HEK293 (cell line): ENCODE data around the gene SLC8A2.

Source experiments
- CTCF ChIA-PET: fragments of 350-600 bp; formaldehyde crosslinking; extraction: SDS; loops from one replicate; lab custom pipeline; 2021; ENCODE audit warnings: antibody characterized with exemption; lab: Yijun Ruan, JAX
- POLR2A ChIA-PET: fragments of 300-600 bp; formaldehyde crosslinking; extraction: SDS; loops from one replicate; lab custom pipeline; 2020; ENCODE audit warnings: antibody characterized with exemption, inconsistent platforms; lab: Yijun Ruan, JAX
- H3K27ac ChIP-seq: fragments of 200-500 bp; sonication (Bioruptor generic); 2 replicates; pipeline ENCODE4 v1.5.1; 2014; ENCODE audit warnings: low read depth, low read length, control low read depth, inconsistent platforms; ENCODE audit errors: extremely low read depth
- H3K36me3 ChIP-seq, 2 experiments: fragments of 200-500 bp in 1 of 2; sonication (Bioruptor generic) in 1 of 2; 1 replicate in 1 of 2; 2 replicates in 1 of 2; pipeline ENCODE4 v1.5.1; 2014 to 2017; ENCODE audit warnings: inconsistent platforms in 2 of 2, low read length in 2 of 2; ENCODE audit not compliant: control insufficient read depth in 2 of 2, insufficient read depth in 1 of 2
- H3K4me1 ChIP-seq: fragments of 200-500 bp; sonication (Bioruptor generic); 2 replicates; pipeline ENCODE4 v1.5.1; 2014; ENCODE audit warnings: mild to moderate bottlenecking, low read length, inconsistent platforms; ENCODE audit not compliant: control insufficient read depth, insufficient read depth
- H3K4me3 ChIP-seq: 2 replicates; pipeline ENCODE4 v1.5.1; 2011; ENCODE audit warnings: low read depth, mild to moderate bottlenecking, control low read depth, low read length, moderate library complexity
- H3K9me3 ChIP-seq: fragments of 200-500 bp; sonication (Bioruptor generic); 2 replicates; pipeline ENCODE4 v1.5.1; 2014; ENCODE audit warnings: low read depth, low read length, inconsistent platforms; ENCODE audit not compliant: control insufficient read depth, insufficient read depth
- ATF2 ChIP-seq: fragments of 450-650 bp; formaldehyde crosslinking; IDR thresholded peaks from 2 replicates; pipeline ENCODE4 v1.5.1; 2016; ENCODE audit warnings: missing biosample characterization, missing genetic modification characterization, low read depth
- FEZF1 ChIP-seq: fragments of 450-650 bp; formaldehyde crosslinking; IDR thresholded peaks from 2 replicates; pipeline ENCODE4 v1.5.1; 2016; ENCODE audit warnings: missing biosample characterization, missing genetic modification characterization
- GLIS2 ChIP-seq: fragments of 450-650 bp; formaldehyde crosslinking; IDR thresholded peaks from 2 replicates; pipeline ENCODE4 v1.5.1; 2016; ENCODE audit warnings: missing biosample characterization, missing genetic modification characterization
- KLF17 ChIP-seq: fragments of 450-650 bp; formaldehyde crosslinking; IDR thresholded peaks from 2 replicates; pipeline ENCODE4 v1.5.1; 2016; ENCODE audit warnings: missing biosample characterization, missing genetic modification characterization
- KLF8 ChIP-seq: fragments of 450-650 bp; formaldehyde crosslinking; IDR thresholded peaks from 2 replicates; pipeline ENCODE4 v1.5.1; 2016; ENCODE audit warnings: missing biosample characterization, missing genetic modification characterization
- OSR2 ChIP-seq: fragments of 450-650 bp; formaldehyde crosslinking; IDR thresholded peaks from 2 replicates; pipeline ENCODE4 v1.5.1; 2016; ENCODE audit warnings: missing biosample characterization, missing genetic modification characterization
- PRDM1 ChIP-seq: fragments of 450-650 bp; formaldehyde crosslinking; IDR thresholded peaks from 2 replicates; pipeline ENCODE4; 2016; ENCODE audit warnings: missing biosample characterization, missing genetic modification characterization
- SCRT2 ChIP-seq: fragments of 450-650 bp; formaldehyde crosslinking; IDR thresholded peaks from 2 replicates; pipeline ENCODE4 v1.5.1; 2016; ENCODE audit warnings: missing biosample characterization, missing genetic modification characterization
- YY1 ChIP-seq: fragments of 450-650 bp; formaldehyde crosslinking; IDR thresholded peaks from 2 replicates; pipeline ENCODE4 v1.5.1; 2018; ENCODE audit warnings: missing biosample characterization, missing genetic modification characterization
- ZBTB17 ChIP-seq: fragments of 450-650 bp; formaldehyde crosslinking; IDR thresholded peaks from 2 replicates; pipeline ENCODE4 v1.5.1; 2016; ENCODE audit warnings: missing biosample characterization, missing genetic modification characterization
- ZBTB21 ChIP-seq: fragments of 450-650 bp; formaldehyde crosslinking; IDR thresholded peaks from 2 replicates; pipeline ENCODE4 v1.5.1; 2017; ENCODE audit warnings: missing biosample characterization, missing genetic modification characterization
- ZBTB48 ChIP-seq: fragments of 450-650 bp; formaldehyde crosslinking; IDR thresholded peaks from 2 replicates; pipeline ENCODE4 v1.5.1; 2016; ENCODE audit warnings: missing biosample characterization, missing genetic modification characterization
- ZFP69B ChIP-seq: fragments of 450-650 bp; formaldehyde crosslinking; IDR thresholded peaks from 2 replicates; pipeline ENCODE4 v1.5.1; 2016; ENCODE audit warnings: missing biosample characterization, missing genetic modification characterization
- ZIC2 ChIP-seq: fragments of 450-650 bp; formaldehyde crosslinking; IDR thresholded peaks from 2 replicates; pipeline ENCODE4 v1.5.1; 2016; ENCODE audit warnings: missing biosample characterization, missing genetic modification characterization
- ZNF10 ChIP-seq: fragments of 450-650 bp; formaldehyde crosslinking; IDR thresholded peaks from 2 replicates; pipeline ENCODE4 v1.5.1; 2017; ENCODE audit warnings: missing biosample characterization, missing genetic modification characterization
- ZNF114 ChIP-seq: fragments of 450-650 bp; formaldehyde crosslinking; IDR thresholded peaks from 2 replicates; pipeline ENCODE4 v1.5.0; 2017; ENCODE audit warnings: missing biosample characterization, missing genetic modification characterization
- ZNF146 ChIP-seq: fragments of 450-650 bp; formaldehyde crosslinking; IDR thresholded peaks from 2 replicates; pipeline ENCODE4 v1.5.1; 2016; ENCODE audit warnings: missing biosample characterization, missing genetic modification characterization
- ZNF324 ChIP-seq: fragments of 450-650 bp; formaldehyde crosslinking; IDR thresholded peaks from 2 replicates; pipeline ENCODE4 v1.5.1; 2016; ENCODE audit warnings: missing biosample characterization, missing genetic modification characterization
- ZNF366 ChIP-seq: fragments of 450-650 bp; formaldehyde crosslinking; conservative IDR thresholded peaks from 2 replicates; pipeline ENCODE4 v1.5.1; 2016; ENCODE audit warnings: missing biosample characterization, missing genetic modification characterization
- ZNF391 ChIP-seq: fragments of 450-650 bp; formaldehyde crosslinking; IDR thresholded peaks from 2 replicates; pipeline ENCODE4 v1.5.1; 2016; ENCODE audit warnings: low read depth, missing biosample characterization, missing genetic modification characterization, borderline replicate concordance
- ZNF398 ChIP-seq: fragments of 450-650 bp; formaldehyde crosslinking; IDR thresholded peaks from 2 replicates; pipeline ENCODE4 v1.5.1; 2017; ENCODE audit warnings: missing biosample characterization, missing genetic modification characterization
- ZNF433 ChIP-seq: fragments of 450-650 bp; formaldehyde crosslinking; IDR thresholded peaks from 2 replicates; pipeline ENCODE4 v1.5.1; 2016; ENCODE audit warnings: missing biosample characterization, missing genetic modification characterization, low read depth
- ZNF629 ChIP-seq: fragments of 450-650 bp; formaldehyde crosslinking; IDR thresholded peaks from 2 replicates; pipeline ENCODE4 v1.5.1; 2017; ENCODE audit warnings: missing biosample characterization, missing genetic modification characterization
- ZNF692 ChIP-seq: fragments of 450-650 bp; formaldehyde crosslinking; IDR thresholded peaks from 2 replicates; pipeline ENCODE4 v1.5.1; 2016; ENCODE audit warnings: missing biosample characterization, missing genetic modification characterization
- ZNF777 ChIP-seq: fragments of 450-650 bp; formaldehyde crosslinking; IDR thresholded peaks from 2 replicates; pipeline ENCODE4 v1.5.1; 2017; ENCODE audit warnings: missing biosample characterization, missing genetic modification characterization, borderline replicate concordance
- ZNF791 ChIP-seq: fragments of 450-650 bp; formaldehyde crosslinking; IDR thresholded peaks from 2 replicates; pipeline ENCODE4 v1.5.1; 2016; ENCODE audit warnings: missing biosample characterization, missing genetic modification characterization

SLC8A2 gene

GRCh38 chr19:47512183-47512947 lies 40.7 kb upstream of the SLC8A2 start (continued):
- 0 out of 2 replicates have a peak, but pooled peaks have one; percentile 8 for TF ChIP-seq FEZF1 (tag by site-specific recombination)
- TF ChIP-seq OSR2 (tag by site-specific recombination): peak; percentile 87
- TF ChIP-seq KLF17: 0 out of 2 replicates have a peak, but pooled peaks have one; percentile 40
- TF ChIP-seq ZFP69B (tag by site-specific recombination): peak; percentile 37; the same call in 1 of the 2 replicates
- TF ChIP-seq ATF2 (tag by site-specific recombination): peak; percentile 91
- no peak for TF ChIP-seq ZNF146 (tag by site-specific recombination)
- no peak for TF ChIP-seq ZNF791
- peak; percentile 27 for TF ChIP-seq KLF8 (tag by site-specific recombination)
- TF ChIP-seq ZBTB21 (tag by site-specific recombination): peak; percentile 91
- peak; percentile 24; the same call in 1 of the 2 replicates for TF ChIP-seq ZBTB48 (tag by site-specific recombination)
- peak; percentile 83 for TF ChIP-seq ZNF629
- peak; percentile 96 for TF ChIP-seq ZNF398 (tag by site-specific recombination)
- peak; percentile 56; the same call in 1 of the 2 replicates for TF ChIP-seq GLIS2
- peak; percentile 88 for TF ChIP-seq ZNF366
- TF ChIP-seq ZIC2 (tag by site-specific recombination): peak; percentile 68
- TF ChIP-seq ZNF391 (tag by site-specific recombination): 0 out of 2 replicates have a peak, but pooled peaks have one; percentile 23
- TF ChIP-seq YY1 (tag by site-specific recombination): no peak
- peak; percentile 24; the same call in 1 of the 2 replicates for TF ChIP-seq ZBTB17
- TF ChIP-seq ZNF114 (tag by site-specific recombination): no peak
- TF ChIP-seq ZNF692 (tag by site-specific recombination): peak; percentile 81; the same call in 1 of the 2 replicates
- no peak for TF ChIP-seq ZNF777 (tag by site-specific recombination)

- no peak for TF ChIP-seq ZNF324 (tag by site-specific recombination)
- peak; percentile 29; the same call in 1 of the 2 replicates for TF ChIP-seq ZNF10 (tag by site-specific recombination)
- no peak for TF ChIP-seq ZNF433 (tag by site-specific recombination)
- TF ChIP-seq SCRT2 (tag by site-specific recombination): 0 out of 2 replicates have a peak, but pooled peaks have one; percentile 8
- TF ChIP-seq PRDM1 (tag by site-specific recombination): peak; percentile 38; the same call in 1 of the 2 replicates
- peaks cover 17% of the 10 kb centered on the region for H3K4me1 ChIP-seq
- CTCF ChIA-PET: interaction anchor here (1.1 kb wide), 1 partner anchor 77 kb away, joined by 4 read pairs; no protein-coding TSS in a partner anchor
- H3K9me3 ChIP-seq: no peaks in the 10 kb centered on the region
- no peak overlapping the region for H3K4me3 ChIP-seq
- POLR2A ChIA-PET: interaction anchor here (1.0 to 2.3 kb wide), 3 partner anchors 10 to 28 kb away, joined by 5 to 8 read pairs (median 7); partner anchors contain the start of gene KPTN
- H3K36me3 ChIP-seq: peaks cover 0 to 27% of the 10 kb centered on the region in 2 experiments; a peak in 1 of 3 replicates
- no peak overlapping the region for H3K27ac ChIP-seq
Observed at GRCh38 chr19:47511681-47512080, 40.0 kb upstream of the SLC8A2 start.
